Liver (tissue), 9 donors: ENCODE data around the gene NRG2. TPM values are rescaled to one million over a fixed set of nuclear protein-coding genes. Genes with fewer than 3 reads are reported as not detected.

Experiments
- DNase-seq: peaks from one replicate; pipeline ENCODE4 v3.0.0-alpha.2; 2017; ENCODE audit warnings: low spot score
- H3K27ac ChIP-seq, 2 donors: one replicate each; pipeline ENCODE4 v1.7.0; 2013; ENCODE audit warnings: inconsistent platforms in 2 of 2, low read length in 2 of 2, control low read depth in 1 of 2, low read depth in 1 of 2, mild to moderate bottlenecking in 1 of 2
- H3K27me3 ChIP-seq, 4 donors: one replicate each; pipeline versions ENCODE4 v1.6.1 to v1.7.0; 2013; ENCODE audit warnings: low read length in 3 of 4, inconsistent platforms in 1 of 4, mild to moderate bottlenecking in 1 of 4, moderate library complexity in 1 of 4; ENCODE audit not compliant: control insufficient read depth in 4 of 4, insufficient read depth in 4 of 4
- H3K36me3 ChIP-seq, 4 donors: one replicate each; pipeline versions ENCODE4 v1.6.1 to v1.7.0; 2013; ENCODE audit warnings: low read length in 3 of 4, mild to moderate bottlenecking in 3 of 4, low read depth in 1 of 4, moderate library complexity in 1 of 4; ENCODE audit not compliant: control insufficient read depth in 4 of 4, insufficient read depth in 3 of 4
- H3K4me1 ChIP-seq, 4 donors: one replicate each; pipeline versions ENCODE4 v1.6.1 to v1.7.0; 2013; ENCODE audit warnings: low read length in 3 of 4, mild to moderate bottlenecking in 3 of 4, moderate library complexity in 1 of 4; ENCODE audit not compliant: control insufficient read depth in 4 of 4, insufficient read depth in 4 of 4
- H3K4me3 ChIP-seq, 3 donors: one replicate each; pipeline versions ENCODE4 v1.6.1 to v1.7.0; 2013; ENCODE audit warnings: low read length in 3 of 3, control low read depth in 1 of 3, low read depth in 1 of 3, mild to moderate bottlenecking in 1 of 3
- H3K9ac ChIP-seq, 2 donors: one replicate each; pipeline ENCODE4 v1.7.0; 2013; ENCODE audit warnings: low read length in 2 of 2, mild to moderate bottlenecking in 2 of 2, moderate library complexity in 2 of 2, control low read depth in 1 of 2, low read depth in 1 of 2
- H3K9me3 ChIP-seq, 4 donors: one replicate each; pipeline versions ENCODE4 v1.6.1 to v1.7.0; 2013; ENCODE audit warnings: low read length in 3 of 4; ENCODE audit not compliant: control insufficient read depth in 4 of 4
- EGR1 ChIP-seq, 2 donors: IDR thresholded peaks; 2 replicates each; pipeline ENCODE4 v1.6.1; 2016 to 2018; ENCODE audit warnings: antibody characterized with exemption in 2 of 2, low read depth in 2 of 2
- GABPA ChIP-seq, 2 donors: IDR thresholded peaks in 1 of 2; conservative IDR thresholded peaks in 1 of 2; 2 replicates each; pipeline ENCODE4 v1.6.1; 2016; ENCODE audit warnings: antibody characterized with exemption in 2 of 2, mild to moderate bottlenecking in 1 of 2, moderate library complexity in 1 of 2
- NR2F2 ChIP-seq: IDR thresholded peaks from 2 replicates; pipeline ENCODE4 v1.6.1; 2016; ENCODE audit warnings: antibody characterized with exemption
- RXRA ChIP-seq, 2 donors: IDR thresholded peaks; 2 replicates each; pipeline ENCODE4 v1.6.1; 2017 to 2018; ENCODE audit warnings: antibody characterized with exemption in 2 of 2, mild to moderate bottlenecking in 1 of 2
- SP1 ChIP-seq: IDR thresholded peaks from 2 replicates; pipeline ENCODE4 v1.6.1; 2018; ENCODE audit warnings: antibody characterized with exemption, mild to moderate bottlenecking
- TAF1 ChIP-seq: conservative IDR thresholded peaks from 2 replicates; pipeline ENCODE4 v1.6.1; 2016; ENCODE audit warnings: antibody characterized with exemption, mild to moderate bottlenecking
- WGBS: extraction: QIAGEN DNeasy Blood & Tissue Kit; methylation state at CpG from one replicate; pipeline ENCODE4 v1.1.7; 2013; 5-methylcytosine and 5-hydroxymethylcytosine counted together
- polyA plus RNA-seq, 2 donors: library from polyadenylated mRNA; stranded (reverse) in 1 of 2; unstranded in 1 of 2; fragments of 200-250 nt in 1 of 2; fragments of >200 nt in 1 of 2; fragmentation: Nextera tagmentation in 1 of 2; extraction: Ambion mirVana in 1 of 2; gene quantifications; one replicate each; pipeline versions ENCODE4 v1.2.1 to v1.2.3, GENCODE V29; 2013 to 2015
- total RNA-seq, 2 donors: library from RNA; depleted of rRNA; stranded (reverse); fragments of >200 nt; gene quantifications; one replicate each; pipeline ENCODE4 v1.2.3, GENCODE V29; 2014
- TF ChIP-seq, protein P1 (sequence below): IDR thresholded peaks from 2 replicates; pipeline ENCODE4 v1.6.1; 2016; ENCODE audit warnings: antibody characterized with exemption
- TF ChIP-seq, protein P2 (sequence below): fragments of 150-350 bp; IDR thresholded peaks from 2 replicates; pipeline ENCODE4 v1.5.1; 2017; ENCODE audit warnings: improper control_type of control experiment, low read depth, low read length; ENCODE audit not compliant: missing input control
- TF ChIP-seq, protein P3 (sequence below): IDR thresholded peaks from 2 replicates; pipeline ENCODE4 v1.6.1; 2016; ENCODE audit warnings: antibody characterized with exemption, mild to moderate bottlenecking
- donor health status: healthy.
- donor health status: healthy.
- donor health status: healthy.
- donor health status: healthy.
- donor health status: healthy.

The NRG2 gene
- total and polyA plus RNA-seq, 4 donors, result 0.07 to 0.08 TPM; not detected in 2

DNA sequence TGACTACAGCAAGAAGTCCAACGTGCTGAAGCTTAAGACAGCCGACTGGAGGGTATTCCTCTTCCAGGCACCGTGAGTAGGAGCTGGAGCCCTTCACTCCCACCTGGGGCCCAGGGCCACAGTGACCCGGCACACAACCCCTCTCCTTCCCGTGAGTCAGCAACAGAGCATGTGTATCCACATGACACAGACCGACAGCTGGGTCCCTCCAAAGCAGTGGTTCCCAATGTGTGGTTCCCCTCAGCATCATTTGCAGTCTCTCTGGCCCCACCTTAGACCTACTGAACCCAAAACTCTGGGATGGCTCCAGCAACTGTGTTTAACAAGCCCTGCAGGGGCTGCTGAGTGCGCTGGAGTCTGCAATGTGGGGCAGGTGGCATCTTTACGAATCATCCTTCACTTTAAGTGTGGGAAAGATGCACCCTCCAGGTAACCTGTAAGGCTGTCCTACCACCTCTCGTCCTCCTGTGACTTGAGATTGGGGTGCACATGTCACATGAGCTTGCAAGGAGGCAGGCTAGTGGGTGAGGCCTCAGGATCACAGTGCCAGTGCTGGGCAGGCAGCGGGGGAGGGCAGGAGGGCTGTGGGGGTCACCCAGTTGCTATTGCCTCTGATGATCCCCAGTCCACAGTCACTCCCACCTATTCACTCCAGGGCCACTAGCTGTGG lies 205.3 kb downstream of the NRG2 start:
- Histone ChIP-seq H3K27ac (no peak overlapping the region), H3K9ac (no peak overlapping the region), H3K27me3 (no peaks in the 10 kb centered on the region), H3K36me3 (no peaks in the 10 kb centered on the region), H3K9me3 (no peaks in the 10 kb centered on the region), H3K4me1 (no peaks in the 10 kb centered on the region), H3K4me3 (no peak overlapping the region)
- TF ChIP-seq, protein P1, sequence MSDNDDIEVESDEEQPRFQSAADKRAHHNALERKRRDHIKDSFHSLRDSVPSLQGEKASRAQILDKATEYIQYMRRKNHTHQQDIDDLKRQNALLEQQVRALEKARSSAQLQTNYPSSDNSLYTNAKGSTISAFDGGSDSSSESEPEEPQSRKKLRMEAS, result no peak
- TF ChIP-seq GABPA (IDR thresholded peaks at IDR 0.05 in 1 of 2, conservative IDR thresholded peaks at IDR 0.05 in 1 of 2) (no peak), SP1 (no peak), EGR1 (IDR thresholded peaks at IDR 0.05; ENCODE audit: low read depth in 2 of 2) (no peak), TAF1 (no peak)
- TF ChIP-seq, protein P2, sequence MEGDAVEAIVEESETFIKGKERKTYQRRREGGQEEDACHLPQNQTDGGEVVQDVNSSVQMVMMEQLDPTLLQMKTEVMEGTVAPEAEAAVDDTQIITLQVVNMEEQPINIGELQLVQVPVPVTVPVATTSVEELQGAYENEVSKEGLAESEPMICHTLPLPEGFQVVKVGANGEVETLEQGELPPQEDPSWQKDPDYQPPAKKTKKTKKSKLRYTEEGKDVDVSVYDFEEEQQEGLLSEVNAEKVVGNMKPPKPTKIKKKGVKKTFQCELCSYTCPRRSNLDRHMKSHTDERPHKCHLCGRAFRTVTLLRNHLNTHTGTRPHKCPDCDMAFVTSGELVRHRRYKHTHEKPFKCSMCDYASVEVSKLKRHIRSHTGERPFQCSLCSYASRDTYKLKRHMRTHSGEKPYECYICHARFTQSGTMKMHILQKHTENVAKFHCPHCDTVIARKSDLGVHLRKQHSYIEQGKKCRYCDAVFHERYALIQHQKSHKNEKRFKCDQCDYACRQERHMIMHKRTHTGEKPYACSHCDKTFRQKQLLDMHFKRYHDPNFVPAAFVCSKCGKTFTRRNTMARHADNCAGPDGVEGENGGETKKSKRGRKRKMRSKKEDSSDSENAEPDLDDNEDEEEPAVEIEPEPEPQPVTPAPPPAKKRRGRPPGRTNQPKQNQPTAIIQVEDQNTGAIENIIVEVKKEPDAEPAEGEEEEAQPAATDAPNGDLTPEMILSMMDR, result no peak
- DNase-seq, result no peak
- 91% methylated on average over 10 of the region's 10 CpGs for WGBS

DNA sequence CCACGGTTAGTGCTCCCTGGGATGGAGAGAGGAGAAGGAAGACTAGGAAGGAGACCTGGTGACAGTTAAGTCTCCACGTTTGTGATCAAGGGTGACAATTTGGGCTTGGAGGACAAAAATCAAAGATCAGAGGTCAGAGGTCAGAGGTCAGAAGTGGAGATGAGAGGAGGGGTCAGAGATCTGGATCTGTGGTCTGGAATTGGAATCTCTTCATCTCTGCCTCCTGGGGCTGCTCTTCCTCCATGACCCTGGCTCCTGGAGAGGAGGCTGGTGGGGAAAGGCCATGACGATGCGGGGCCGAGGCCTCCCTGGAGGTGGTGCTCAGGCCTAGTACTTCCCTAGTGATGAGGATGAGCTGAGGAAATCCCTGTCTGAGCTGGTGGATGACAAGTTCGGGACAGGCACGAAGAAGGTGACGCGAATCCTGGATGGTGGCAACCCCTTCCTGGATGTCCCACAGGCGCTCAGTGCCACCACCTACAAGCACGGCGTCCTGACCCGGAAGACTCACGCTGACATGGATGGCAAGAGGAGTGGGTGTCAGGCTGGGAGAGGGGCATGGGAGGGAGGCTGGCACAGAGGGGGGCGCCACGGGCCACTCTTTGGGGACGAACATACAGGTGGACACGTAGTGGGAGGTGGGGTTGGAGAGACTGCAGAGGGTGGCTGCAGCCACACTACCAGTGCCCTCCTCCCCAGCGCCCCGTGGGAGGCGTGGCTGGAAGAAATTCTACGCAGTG lies 206.5 kb downstream of the NRG2 start:
- H3K27me3 ChIP-seq, result no peaks in the 10 kb centered on the region
- no peaks in the 10 kb centered on the region for H3K4me1 ChIP-seq
- no peaks in the 10 kb centered on the region for H3K9me3 ChIP-seq
- H3K4me3 ChIP-seq, result no peak overlapping the region
- peak; percentile 25 for TF ChIP-seq NR2F2
- no peak for TF ChIP-seq RXRA (IDR thresholded peaks at IDR 0.05)
- TF ChIP-seq SP1, result no peak
- TF ChIP-seq, protein P2, result no peak
- WGBS, result 95% methylated on average over 22 of the region's 22 CpGs
- no peaks in the 10 kb centered on the region for H3K36me3 ChIP-seq
- H3K9ac ChIP-seq, result no peak overlapping the region
- H3K27ac ChIP-seq, result no peak overlapping the region
- DNase-seq, result no peak

DNA sequence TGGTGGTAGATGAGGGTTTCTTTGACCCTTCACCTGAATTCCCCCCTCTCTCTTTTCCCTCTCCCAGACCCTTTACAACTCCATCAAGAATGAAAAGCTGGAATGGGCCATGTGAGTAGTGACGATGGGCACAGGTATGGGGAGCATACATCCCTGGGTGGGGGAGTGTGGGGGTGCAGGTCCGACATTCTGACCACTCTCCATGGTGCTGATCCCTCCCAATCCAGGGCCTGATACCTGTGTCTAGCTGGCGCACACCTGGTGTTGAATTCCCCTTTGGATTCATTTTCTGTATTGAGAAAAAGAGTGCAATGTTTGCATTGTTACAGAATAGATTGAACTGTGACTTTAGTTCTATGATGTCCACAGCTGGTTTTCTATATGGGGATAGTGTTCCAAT lies 207.4 kb downstream of the NRG2 start:
- no peaks in the 10 kb centered on the region for H3K9me3 ChIP-seq
- no peak overlapping the region for H3K9ac ChIP-seq
- 58% methylated on average over 3 of the region's 3 CpGs for WGBS
- no peak overlapping the region for H3K27ac ChIP-seq
- no peak for TF ChIP-seq RXRA (IDR thresholded peaks at IDR 0.05)
- TF ChIP-seq, protein P3, sequence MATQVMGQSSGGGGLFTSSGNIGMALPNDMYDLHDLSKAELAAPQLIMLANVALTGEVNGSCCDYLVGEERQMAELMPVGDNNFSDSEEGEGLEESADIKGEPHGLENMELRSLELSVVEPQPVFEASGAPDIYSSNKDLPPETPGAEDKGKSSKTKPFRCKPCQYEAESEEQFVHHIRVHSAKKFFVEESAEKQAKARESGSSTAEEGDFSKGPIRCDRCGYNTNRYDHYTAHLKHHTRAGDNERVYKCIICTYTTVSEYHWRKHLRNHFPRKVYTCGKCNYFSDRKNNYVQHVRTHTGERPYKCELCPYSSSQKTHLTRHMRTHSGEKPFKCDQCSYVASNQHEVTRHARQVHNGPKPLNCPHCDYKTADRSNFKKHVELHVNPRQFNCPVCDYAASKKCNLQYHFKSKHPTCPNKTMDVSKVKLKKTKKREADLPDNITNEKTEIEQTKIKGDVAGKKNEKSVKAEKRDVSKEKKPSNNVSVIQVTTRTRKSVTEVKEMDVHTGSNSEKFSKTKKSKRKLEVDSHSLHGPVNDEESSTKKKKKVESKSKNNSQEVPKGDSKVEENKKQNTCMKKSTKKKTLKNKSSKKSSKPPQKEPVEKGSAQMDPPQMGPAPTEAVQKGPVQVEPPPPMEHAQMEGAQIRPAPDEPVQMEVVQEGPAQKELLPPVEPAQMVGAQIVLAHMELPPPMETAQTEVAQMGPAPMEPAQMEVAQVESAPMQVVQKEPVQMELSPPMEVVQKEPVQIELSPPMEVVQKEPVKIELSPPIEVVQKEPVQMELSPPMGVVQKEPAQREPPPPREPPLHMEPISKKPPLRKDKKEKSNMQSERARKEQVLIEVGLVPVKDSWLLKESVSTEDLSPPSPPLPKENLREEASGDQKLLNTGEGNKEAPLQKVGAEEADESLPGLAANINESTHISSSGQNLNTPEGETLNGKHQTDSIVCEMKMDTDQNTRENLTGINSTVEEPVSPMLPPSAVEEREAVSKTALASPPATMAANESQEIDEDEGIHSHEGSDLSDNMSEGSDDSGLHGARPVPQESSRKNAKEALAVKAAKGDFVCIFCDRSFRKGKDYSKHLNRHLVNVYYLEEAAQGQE, result peak; percentile 80
- H3K4me3 ChIP-seq, result no peak overlapping the region
- H3K4me1 ChIP-seq, result no peaks in the 10 kb centered on the region
- no peaks in the 10 kb centered on the region for H3K36me3 ChIP-seq
- DNase-seq, result no peak
- H3K27me3 ChIP-seq, result no peaks in the 10 kb centered on the region
